ENCODE measurements around the gene SMIM7.

Gene SMIM7

GRCh38 chr19:16621165-16621800 is 38.7 kb downstream of the SMIM7 start:
- DNase-seq (ENCODE audit: low read depth, low spot score), result no peak

- DNase-seq (ENCODE audit: low read depth, low spot score), result no peak
These were observed 39.4 kb downstream of the SMIM7 start for GRCh38 chr19:16620584-16620983.

- DNase-seq (ENCODE audit: low read depth, low spot score), result no peak
These were observed 39.9 kb downstream of the SMIM7 start for GRCh38 chr19:16620018-16620417.

- DNase-seq (ENCODE audit: low read depth, low spot score), result no peak
These were observed 40.5 kb downstream of the SMIM7 start for GRCh38 chr19:16619457-16619856.

GRCh38 chr19:16618248-16618647 is 41.7 kb downstream of the SMIM7 start:
- DNase-seq (ENCODE audit: low read depth, low spot score), result no peak

GRCh38 chr19:16615808-16616207 is 44.1 kb downstream of the SMIM7 start:
- no peak for DNase-seq (ENCODE audit: low read depth, low spot score)

- no peak for DNase-seq (ENCODE audit: low read depth, low spot score)
These were observed 45.0 kb downstream of the SMIM7 start for GRCh38 chr19:16614941-16615340.

GRCh38 chr19:16613841-16614240 is 46.1 kb downstream of the SMIM7 start:
- no peak for DNase-seq (ENCODE audit: low read depth, low spot score)

- no peak for DNase-seq (ENCODE audit: low read depth, low spot score)
These were observed 47.3 kb downstream of the SMIM7 start for GRCh38 chr19:16612636-16613035.

- no peak for DNase-seq (ENCODE audit: low read depth, low spot score)
These were observed 48.8 kb downstream of the SMIM7 start for GRCh38 chr19:16611121-16611520.

GRCh38 chr19:16609511-16610200 is 50.3 kb downstream of the SMIM7 start:
- no peak for DNase-seq (ENCODE audit: low read depth, low spot score)

- DNase-seq (ENCODE audit: low read depth, low spot score), result no peak
These were observed 51.6 kb downstream of the SMIM7 start for GRCh38 chr19:16608290-16608739.

GRCh38 chr19:16607819-16608218 is 52.1 kb downstream of the SMIM7 start:
- no peak for DNase-seq (ENCODE audit: low read depth, low spot score)

GRCh38 chr19:16605553-16605994 is 54.4 kb downstream of the SMIM7 start:
- DNase-seq (ENCODE audit: low read depth, low spot score), result no peak

- no peak for DNase-seq (ENCODE audit: low read depth, low spot score)
These were observed 54.8 kb downstream of the SMIM7 start for GRCh38 chr19:16605115-16605514.

GRCh38 chr19:16604615-16605014 is 55.3 kb downstream of the SMIM7 start:
- no peak for DNase-seq (ENCODE audit: low read depth, low spot score)

- DNase-seq (ENCODE audit: low read depth, low spot score), result no peak
These were observed 56.9 kb downstream of the SMIM7 start for GRCh38 chr19:16603090-16603489.

GRCh38 chr19:16601378-16602052 is 58.4 kb downstream of the SMIM7 start:
- no peak for DNase-seq (ENCODE audit: low read depth, low spot score)

- no peak for DNase-seq (ENCODE audit: low read depth, low spot score)
These were observed 59.1 kb downstream of the SMIM7 start for GRCh38 chr19:16600824-16601223.

- no peak for DNase-seq (ENCODE audit: low read depth, low spot score)
These were observed 60.1 kb downstream of the SMIM7 start for GRCh38 chr19:16599655-16600346.

- no peak for DNase-seq (ENCODE audit: low read depth, low spot score)
These were observed 61.1 kb downstream of the SMIM7 start for GRCh38 chr19:16598848-16599247.

- DNase-seq (ENCODE audit: low read depth, low spot score), result no peak
These were observed 63.5 kb downstream of the SMIM7 start for GRCh38 chr19:16596399-16596798.
